Lower lobe of right lung (tissue), 2 donors: ENCODE results near the gene MSRB1. TPM values are rescaled to one million over a fixed set of nuclear protein-coding genes. Genes with fewer than 3 reads are reported as not detected.
A peak's percentile ranks its signal among the peaks of the same experiment; 100 is the strongest.
"Not testable (repeated sequence)": the region's sequence is repeated elsewhere in the genome, so short reads cannot be mapped to it uniquely, and the experiment has no call there.

Experiments used
- ATAC-seq, 2 donors: fragments of 200-7000 bp; cut with Tn5 transposase; one replicate each; pipeline ENCODE4 v1.9.1; 2020 to 2022; ENCODE audit warnings: mild to moderate bottlenecking in 2 of 2, moderate library complexity in 2 of 2
- DNase-seq: peaks from one replicate; pipeline ENCODE4 v3.0.0-alpha.2; 2020
- H3K27ac ChIP-seq: fragments of 200-600 bp; one replicate; pipeline ENCODE4 v1.8.0; 2022
- H3K27me3 ChIP-seq: fragments of 200-600 bp; one replicate; pipeline ENCODE4 v1.8.0; 2022; ENCODE audit warnings: low read depth
- H3K36me3 ChIP-seq: fragments of 200-600 bp; one replicate; pipeline ENCODE4 v1.8.0; 2022; ENCODE audit warnings: mild to moderate bottlenecking
- H3K4me1 ChIP-seq: fragments of 200-600 bp; one replicate; pipeline ENCODE4 v1.8.0; 2022
- H3K4me3 ChIP-seq: fragments of 200-600 bp; one replicate; pipeline ENCODE4 v1.8.0; 2022; ENCODE audit warnings: mild to moderate bottlenecking
- H3K9me3 ChIP-seq: fragments of 200-600 bp; one replicate; pipeline ENCODE4 v1.8.0; 2022
- intact Hi-C: fragments of 100-400 bp; cut with DNase I; formaldehyde crosslinking; loops from one replicate; pipeline ENCODE4 v1.11.0; 2022
- total RNA-seq: library from RNA; stranded (reverse); fragmentation: NEBNext Ultra II Directional; extraction: Animal tissue kit (Norgen Biotek cat#: 25700); gene quantifications from one replicate; pipeline ENCODE4 v1.2.1, GENCODE V29; 2021
- TF ChIP-seq, protein P1 (sequence below): fragments of 200-600 bp; IDR thresholded peaks from one replicate; pipeline ENCODE4 v1.8.0; 2022; ENCODE audit warnings: antibody characterized with exemption, mild to moderate bottlenecking
- donor health status: DM: no; HTN: yes; CAD: no; lungs with severe emphysema.

MSRB1 gene
- total RNA-seq, 1 donor from 2014 or later = 35.1 TPM

DNA sequence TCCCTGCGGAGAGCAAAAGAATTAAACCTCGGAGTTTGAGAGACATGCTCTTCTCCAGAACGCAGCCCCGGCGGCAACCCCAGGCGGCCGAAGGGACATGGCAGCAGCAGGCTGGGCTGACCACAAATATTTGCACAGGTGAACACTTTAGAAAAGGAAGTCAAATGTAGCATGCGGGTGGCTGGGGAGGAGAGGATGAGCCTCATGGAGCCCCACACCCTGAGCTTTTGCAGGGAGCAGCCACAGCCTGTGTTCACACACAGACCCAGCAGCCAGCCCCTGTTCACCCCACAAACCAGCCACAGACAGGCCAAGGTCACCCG is 42.6 kb downstream of the MSRB1 start:
- TF ChIP-seq, protein P1, sequence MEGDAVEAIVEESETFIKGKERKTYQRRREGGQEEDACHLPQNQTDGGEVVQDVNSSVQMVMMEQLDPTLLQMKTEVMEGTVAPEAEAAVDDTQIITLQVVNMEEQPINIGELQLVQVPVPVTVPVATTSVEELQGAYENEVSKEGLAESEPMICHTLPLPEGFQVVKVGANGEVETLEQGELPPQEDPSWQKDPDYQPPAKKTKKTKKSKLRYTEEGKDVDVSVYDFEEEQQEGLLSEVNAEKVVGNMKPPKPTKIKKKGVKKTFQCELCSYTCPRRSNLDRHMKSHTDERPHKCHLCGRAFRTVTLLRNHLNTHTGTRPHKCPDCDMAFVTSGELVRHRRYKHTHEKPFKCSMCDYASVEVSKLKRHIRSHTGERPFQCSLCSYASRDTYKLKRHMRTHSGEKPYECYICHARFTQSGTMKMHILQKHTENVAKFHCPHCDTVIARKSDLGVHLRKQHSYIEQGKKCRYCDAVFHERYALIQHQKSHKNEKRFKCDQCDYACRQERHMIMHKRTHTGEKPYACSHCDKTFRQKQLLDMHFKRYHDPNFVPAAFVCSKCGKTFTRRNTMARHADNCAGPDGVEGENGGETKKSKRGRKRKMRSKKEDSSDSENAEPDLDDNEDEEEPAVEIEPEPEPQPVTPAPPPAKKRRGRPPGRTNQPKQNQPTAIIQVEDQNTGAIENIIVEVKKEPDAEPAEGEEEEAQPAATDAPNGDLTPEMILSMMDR = no peak
- no peaks in the 10 kb centered on the region for H3K9me3 ChIP-seq
- H3K4me1 ChIP-seq = no peaks in the 10 kb centered on the region
- peaks cover 7% of the 10 kb centered on the region for H3K27me3 ChIP-seq
- no peaks in the 10 kb centered on the region for H3K36me3 ChIP-seq
- DNase-seq (no peak), ATAC-seq (peak; percentile 20 to 29)
- intact Hi-C loops = no loop called here
- no peak overlapping the region for H3K27ac ChIP-seq
- no peak overlapping the region for H3K4me3 ChIP-seq

DNA sequence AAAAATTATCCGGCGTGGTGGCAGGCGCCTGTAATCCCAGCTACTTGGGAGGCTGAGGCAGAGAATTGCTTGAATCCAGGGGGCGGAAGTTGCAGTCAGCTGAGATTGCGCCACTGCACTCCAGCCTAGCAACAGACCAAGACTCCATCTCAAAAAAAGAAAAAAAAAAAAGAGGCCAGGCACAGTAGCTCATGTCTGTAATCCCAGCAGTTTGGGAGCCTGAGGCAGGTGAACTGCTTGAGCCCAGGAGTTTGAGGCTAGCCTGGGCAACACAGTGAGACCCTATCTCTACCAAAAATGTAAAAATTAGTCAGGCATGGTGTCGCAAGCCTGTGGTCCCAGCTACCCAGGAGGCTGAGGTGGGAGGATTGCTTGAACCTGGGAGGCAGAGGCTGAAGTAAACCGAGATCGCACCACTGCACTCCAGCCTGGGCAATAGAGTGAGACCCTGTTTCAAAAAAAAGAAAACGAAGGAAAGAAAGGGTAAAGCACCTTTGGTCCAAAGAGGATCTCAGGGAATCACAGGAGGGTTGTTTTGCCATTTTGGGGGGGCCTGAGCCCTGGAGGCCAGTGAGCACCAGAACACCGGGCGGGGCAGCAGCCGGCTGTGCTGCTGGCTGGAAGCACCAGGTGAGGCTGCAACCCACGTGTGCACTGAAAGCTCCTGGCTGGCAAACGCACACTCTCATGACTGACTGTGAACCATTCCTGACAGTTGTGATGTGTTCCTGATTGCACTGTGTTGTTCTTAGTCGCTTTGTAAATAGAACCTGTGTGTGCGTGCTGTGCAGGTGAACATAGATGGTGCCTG is 43.2 kb downstream of the MSRB1 start:
- no peaks in the 10 kb centered on the region for H3K36me3 ChIP-seq
- no peaks in the 10 kb centered on the region for H3K9me3 ChIP-seq
- TF ChIP-seq, protein P1 = no peak
- intact Hi-C loops = no loop called here
- H3K27me3 ChIP-seq = peaks cover 7% of the 10 kb centered on the region
- no peaks in the 10 kb centered on the region for H3K4me1 ChIP-seq
- H3K27ac ChIP-seq = no peak overlapping the region
- ATAC-seq (peak; percentile 61 to 66), DNase-seq (no peak)
- no peak overlapping the region for H3K4me3 ChIP-seq

DNA sequence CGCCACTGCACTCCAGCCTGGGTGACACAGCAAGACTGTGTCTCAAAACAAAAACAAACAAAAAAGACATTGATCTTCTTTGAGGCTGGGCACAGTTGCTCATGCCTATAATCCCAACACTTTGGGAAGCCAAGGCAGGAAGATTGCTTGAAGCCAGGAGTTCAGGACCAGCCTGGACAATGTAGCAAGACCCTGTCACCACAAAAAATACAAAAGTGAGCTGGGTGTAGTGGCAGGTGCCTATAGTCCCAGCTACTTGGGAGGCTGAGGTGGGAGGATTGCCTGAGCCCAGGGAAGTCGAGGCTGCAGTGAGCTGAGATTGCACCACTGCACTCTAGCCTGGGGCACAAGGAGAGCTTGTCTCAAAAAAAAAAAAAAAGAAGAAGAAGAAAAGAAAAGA is 45.3 kb downstream of the MSRB1 start:
- H3K27ac ChIP-seq, DNase-seq, H3K9me3 ChIP-seq, H3K4me1 ChIP-seq, H3K27me3 ChIP-seq, ATAC-seq, H3K4me3 ChIP-seq, H3K36me3 ChIP-seq, intact Hi-C loops: not testable (repeated sequence)

DNA sequence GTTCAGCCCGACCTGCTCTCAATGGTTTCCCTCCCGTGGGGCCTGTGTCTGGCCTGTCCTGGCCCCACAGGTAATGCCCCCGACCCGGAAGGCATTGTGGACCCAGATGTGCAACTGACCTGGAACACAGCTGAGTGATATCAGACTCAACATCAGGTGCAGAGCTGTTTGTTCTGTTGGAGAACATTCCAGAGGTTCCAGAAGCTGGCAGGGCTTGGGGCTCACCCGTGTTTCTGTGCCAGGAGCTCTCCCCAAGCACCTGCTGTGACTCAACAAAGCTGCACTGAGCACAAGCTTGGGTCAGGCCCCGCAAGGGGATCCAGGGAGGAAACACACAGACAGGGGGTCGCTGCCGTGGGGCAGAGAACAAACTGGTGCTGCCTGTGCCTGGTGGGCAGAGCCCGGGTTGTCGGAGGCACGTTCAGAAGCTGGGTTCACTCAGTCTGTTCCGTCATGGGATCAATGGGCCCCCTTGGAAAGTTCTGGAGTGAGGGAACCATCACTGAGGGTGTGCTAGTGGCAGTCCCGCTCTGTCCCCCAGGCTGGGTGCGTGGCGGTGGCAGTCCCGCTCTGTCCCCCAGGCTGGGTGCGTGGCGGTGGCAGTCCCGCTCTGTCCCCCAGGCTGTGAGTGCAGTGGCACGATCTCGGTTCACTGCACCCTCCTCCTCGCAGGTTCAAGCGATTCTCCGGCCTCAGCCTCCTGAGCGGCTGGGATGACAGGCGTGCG is 46.9 kb downstream of the MSRB1 start:
- H3K4me1 ChIP-seq = no peaks in the 10 kb centered on the region
- no peaks in the 10 kb centered on the region for H3K36me3 ChIP-seq
- H3K27me3 ChIP-seq = peaks cover 14% of the 10 kb centered on the region
- TF ChIP-seq, protein P1 = no peak
- ATAC-seq = peak; percentile 53 to 72
- no peak overlapping the region for H3K27ac ChIP-seq
- H3K4me3 ChIP-seq = no peak overlapping the region
- no peak for DNase-seq
- H3K9me3 ChIP-seq = no peaks in the 10 kb centered on the region
- intact Hi-C loops = no loop called here

DNA sequence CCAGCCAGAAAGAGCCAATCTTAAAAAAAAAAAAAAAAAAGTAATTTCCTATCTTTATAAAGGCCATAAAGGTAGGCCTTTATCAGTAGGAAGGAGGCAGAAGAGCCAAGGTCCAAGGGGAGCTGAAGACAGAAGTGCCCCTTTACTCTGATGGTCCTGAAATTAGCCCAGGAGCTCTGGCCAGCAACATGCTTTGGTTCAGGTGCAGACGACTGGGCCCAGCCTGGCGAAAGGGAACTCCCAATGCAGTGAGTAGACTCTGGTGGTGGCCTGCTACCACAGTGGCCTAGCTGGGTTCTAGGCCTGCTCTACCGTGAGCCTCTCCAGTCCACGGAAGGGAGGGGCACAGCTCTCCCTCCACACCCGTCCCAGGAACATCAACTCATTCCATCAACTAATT is 47.9 kb downstream of the MSRB1 start:
- H3K36me3 ChIP-seq = no peaks in the 10 kb centered on the region
- ATAC-seq = no peak
- H3K4me1 ChIP-seq = no peaks in the 10 kb centered on the region
- TF ChIP-seq, protein P1 = no peak
- no peaks in the 10 kb centered on the region for H3K9me3 ChIP-seq
- intact Hi-C loops = no loop called here
- no peak overlapping the region for H3K27ac ChIP-seq
- H3K4me3 ChIP-seq = no peak overlapping the region
- H3K27me3 ChIP-seq = peaks cover 11% of the 10 kb centered on the region
- no peak for DNase-seq

DNA sequence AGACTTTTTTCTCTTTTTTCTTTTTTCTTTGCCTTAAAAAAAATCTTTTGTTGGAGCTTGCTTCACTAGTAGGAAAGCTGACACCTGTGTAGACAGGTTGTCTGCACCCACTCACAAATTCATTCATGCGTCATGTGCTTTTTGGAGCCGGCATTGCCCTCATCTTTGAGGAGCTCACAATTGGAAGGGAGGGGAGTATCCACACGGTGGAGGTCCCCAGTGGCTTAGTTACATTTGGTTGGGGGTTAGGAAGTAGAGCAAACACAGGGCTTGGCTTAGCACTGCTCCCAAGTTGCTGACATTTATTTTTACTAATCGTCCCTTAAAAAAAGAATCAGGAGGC is 52.3 kb downstream of the MSRB1 start:
- TF ChIP-seq, protein P1 = no peak
- ATAC-seq = no peak
- H3K4me3 ChIP-seq = no peak overlapping the region
- no peak for DNase-seq
- H3K9me3 ChIP-seq = no peaks in the 10 kb centered on the region
- H3K36me3 ChIP-seq = no peaks in the 10 kb centered on the region
- peaks cover 7% of the 10 kb centered on the region for H3K27me3 ChIP-seq
- no peaks in the 10 kb centered on the region for H3K4me1 ChIP-seq
- intact Hi-C loops = no loop called here
- no peak overlapping the region for H3K27ac ChIP-seq
